A204.1 (cell line): ENCODE data around the gene ATOSA.

Experiments
- FAIRE-seq: peaks from 2 replicates; lab custom pipeline; 2012; peaks lifted over from hg19 to GRCh38; lab: Jason Lieb, UNC

ATOSA gene

DNA sequence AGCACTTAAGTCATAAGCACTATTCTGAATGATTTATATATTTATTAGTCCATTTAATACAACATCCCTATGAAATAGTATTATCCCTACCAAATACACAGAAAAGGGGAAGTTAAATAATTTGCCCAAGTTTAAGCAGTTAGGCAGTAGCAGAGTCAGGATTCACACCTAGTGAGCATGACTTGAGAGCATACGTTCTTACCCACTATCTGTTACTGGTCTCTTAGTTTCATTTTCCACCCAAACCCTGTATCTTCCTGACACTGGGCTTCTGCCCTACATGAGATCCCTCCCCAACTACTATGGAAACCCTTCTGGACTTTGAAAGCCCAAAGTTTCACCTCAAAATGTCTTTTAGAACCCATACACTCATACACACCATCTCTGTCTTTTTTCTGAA is 4.4 kb upstream of the ATOSA start:
- no peak for FAIRE-seq

GRCh38 chr15:52682781-52683180 is 3.6 kb upstream of the ATOSA start:
- FAIRE-seq, result no peak

- FAIRE-seq, result no peak
These were observed 3.0 kb upstream of the ATOSA start for GRCh38 chr15:52682200-52682599.

GRCh38 chr15:52681441-52681840 is 2.3 kb upstream of the ATOSA start:
- FAIRE-seq, result no peak

DNA sequence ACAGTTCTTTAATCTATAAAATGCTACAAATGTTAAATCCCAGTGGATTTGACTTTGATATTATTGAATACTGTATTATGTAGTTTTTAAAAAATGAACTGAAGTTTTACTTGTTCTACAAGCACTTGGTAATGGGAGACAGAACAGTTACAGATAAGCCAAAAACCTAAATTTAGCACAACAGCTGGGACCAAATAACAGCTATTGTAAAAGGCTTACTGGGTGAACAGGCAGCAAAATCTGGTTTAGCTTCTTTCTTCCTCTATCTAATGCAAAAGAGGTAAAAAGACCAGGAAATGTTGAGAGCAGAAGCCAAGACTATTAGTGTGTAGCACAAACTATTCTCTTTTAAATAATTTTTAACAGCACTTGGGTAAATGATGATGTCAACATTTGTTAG is 1.6 kb upstream of the ATOSA start:
- no peak for FAIRE-seq

GRCh38 chr15:52680041-52680391 is 828 bp upstream of the ATOSA start:
- no peak for FAIRE-seq

- FAIRE-seq, result no peak
These were observed 538 bp downstream of the ATOSA start for GRCh38 chr15:52678468-52679231.

DNA sequence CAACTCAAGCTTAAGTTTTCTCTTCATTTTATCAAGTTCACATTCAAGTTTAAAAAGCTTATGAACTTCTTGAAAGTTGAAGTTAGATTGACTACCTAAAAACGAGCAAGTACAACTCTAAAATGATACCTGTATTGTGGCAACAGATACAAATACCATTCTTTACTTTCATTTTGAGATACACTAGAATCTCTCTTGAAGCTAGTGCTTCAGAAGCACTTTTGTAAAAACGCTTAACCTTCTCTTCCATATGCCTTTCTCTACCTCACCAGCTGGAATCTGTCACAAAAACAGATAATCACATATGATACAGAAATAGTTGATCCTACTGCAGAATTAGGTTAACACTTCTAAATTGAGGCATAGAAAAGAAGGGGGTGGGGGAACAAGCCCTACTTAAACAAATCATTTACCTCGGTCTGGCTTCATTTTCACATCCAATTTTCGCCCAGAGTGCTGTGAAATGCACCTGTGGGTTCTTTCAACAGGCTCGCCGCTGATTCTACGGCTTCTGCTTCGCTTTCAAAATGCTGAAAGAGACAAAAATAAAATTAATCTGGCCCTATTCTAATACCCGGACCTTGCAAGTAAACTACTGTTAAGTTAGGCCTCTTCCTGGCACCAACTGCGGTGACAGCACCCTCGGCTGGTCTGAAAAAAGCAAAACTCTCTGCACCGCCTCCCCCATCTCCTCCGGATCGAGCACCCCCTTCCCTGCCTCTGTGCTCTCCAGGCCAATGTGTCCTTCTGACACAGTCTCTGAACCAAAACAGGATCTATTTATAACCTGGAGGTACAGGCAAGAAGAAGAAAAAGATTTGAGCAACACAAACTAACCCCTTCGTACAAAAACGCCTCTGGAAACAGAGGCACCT is 1.4 kb downstream of the ATOSA start:
- no peak for FAIRE-seq

GRCh38 chr15:52674831-52675230 is 4.4 kb downstream of the ATOSA start:
- no peak for FAIRE-seq

GRCh38 chr15:52673734-52674133 is 5.5 kb downstream of the ATOSA start:
- FAIRE-seq, result peak; percentile 40

- no peak for FAIRE-seq
These were observed 5.9 kb downstream of the ATOSA start for GRCh38 chr15:52673312-52673711.

DNA sequence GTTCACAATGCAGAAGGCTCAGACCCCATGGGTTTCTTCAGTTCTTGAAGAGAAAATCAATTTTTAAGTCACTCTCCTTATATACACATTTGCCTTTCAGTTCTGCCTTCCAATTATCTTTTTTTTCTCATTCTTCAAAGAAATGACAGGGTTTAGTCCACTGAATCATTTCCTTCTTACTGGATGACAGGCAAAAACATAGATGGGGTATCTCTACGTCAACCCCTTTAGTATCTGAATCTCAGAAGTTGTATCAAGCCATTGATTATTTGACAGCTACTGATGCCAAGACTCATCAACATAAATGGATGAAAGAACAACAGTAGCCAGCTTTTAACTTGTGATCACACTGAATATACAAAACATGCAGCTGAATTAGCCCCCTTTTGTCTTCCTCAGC is 6.5 kb downstream of the ATOSA start:
- no peak for FAIRE-seq

GRCh38 chr15:52670087-52670486 is 9.1 kb downstream of the ATOSA start:
- no peak for FAIRE-seq

- FAIRE-seq, result no peak
These were observed 11.1 kb downstream of the ATOSA start for GRCh38 chr15:52668133-52668532.

DNA sequence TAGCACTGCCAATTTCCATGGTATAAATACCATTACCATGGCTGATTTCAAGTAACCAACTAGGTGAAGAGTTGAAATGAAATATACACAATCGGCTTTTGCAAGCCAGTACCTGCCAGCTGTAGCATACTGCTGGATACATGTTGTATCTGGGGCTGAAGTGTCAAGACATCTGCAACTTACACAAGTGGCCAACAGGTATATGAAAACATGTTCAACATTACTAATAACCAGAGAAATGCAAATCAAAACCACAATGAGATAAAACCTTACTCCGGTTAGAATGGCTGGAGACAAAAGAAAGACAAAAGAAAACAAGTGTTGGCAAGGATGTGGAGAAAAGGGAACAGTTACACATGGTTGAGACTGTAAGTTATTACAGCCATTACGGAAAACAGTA is 11.6 kb downstream of the ATOSA start:
- no peak for FAIRE-seq

DNA sequence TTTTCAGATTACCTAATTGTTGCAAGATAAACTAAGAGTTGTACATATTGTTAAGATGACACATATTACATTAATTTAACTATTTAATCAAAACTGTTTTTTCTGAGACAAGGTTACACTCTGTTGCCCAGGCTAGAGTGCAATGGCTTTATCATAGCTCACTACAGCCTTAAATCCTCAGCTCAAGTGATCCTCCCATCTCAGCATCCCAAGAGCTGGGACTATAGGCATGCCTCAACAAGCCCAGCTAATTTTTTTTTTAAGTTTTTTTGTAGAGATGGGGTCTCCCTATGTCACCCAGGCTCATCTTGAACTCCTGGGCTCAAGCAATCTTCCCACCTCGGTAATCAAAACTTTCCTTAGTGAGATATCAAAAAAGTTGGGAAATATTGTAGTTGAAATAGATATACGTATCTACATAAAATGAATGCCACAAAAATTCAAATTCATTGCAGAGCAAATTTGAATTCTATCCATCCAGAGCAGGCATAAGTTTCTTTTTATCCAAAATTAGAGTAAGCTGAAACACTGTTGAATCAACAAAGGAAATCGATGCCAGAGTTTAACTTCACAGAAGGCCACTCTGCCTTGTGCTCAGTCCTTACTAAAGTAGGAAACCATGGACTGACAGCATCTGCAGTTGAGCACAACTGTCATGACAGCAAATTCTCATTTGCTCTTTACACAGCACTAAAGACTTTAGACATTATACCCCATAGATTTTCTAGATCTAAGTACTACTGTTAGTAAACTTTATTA is 15.5 kb downstream of the ATOSA start:
- no peak for FAIRE-seq

DNA sequence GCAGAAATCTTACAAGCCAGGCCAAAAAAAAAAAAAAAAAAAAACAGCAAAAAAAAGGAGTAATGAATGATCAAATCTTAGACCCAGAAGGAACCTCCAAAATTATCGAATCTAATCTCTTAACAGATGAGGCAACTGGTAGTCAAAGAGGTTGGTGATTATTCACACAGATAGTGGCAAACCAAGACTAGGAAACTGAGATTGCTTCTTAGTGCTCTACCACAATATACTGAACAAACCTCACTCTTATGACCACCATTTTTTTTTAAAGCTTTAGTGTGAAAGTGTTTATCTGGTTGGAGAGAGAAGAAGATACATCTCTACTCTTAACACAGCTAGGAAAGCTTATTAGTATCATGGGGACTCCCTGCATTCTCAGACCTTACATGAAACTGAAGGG is 17.3 kb downstream of the ATOSA start:
- no peak for FAIRE-seq

DNA sequence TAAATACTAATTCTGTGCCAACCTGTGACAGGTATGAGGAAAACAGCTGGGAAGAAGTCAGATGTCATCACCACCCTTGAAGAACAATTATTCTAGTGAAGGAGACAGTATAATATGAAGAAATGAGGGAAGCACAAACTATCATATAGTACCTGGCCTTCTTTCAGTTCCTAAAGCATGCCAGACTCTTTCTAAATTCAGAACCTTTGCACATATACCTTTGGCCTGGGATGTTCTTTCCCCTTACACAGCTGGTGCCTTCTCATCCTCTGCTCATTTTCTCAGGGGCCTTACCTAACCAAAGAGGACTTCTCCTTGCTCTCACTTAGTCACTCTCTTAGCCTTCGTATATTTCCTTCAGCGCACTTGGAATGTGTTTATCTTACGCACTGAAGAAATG is 19.0 kb downstream of the ATOSA start:
- no peak for FAIRE-seq

GRCh38 chr15:52658955-52659354 is 20.2 kb downstream of the ATOSA start:
- no peak for FAIRE-seq

DNA sequence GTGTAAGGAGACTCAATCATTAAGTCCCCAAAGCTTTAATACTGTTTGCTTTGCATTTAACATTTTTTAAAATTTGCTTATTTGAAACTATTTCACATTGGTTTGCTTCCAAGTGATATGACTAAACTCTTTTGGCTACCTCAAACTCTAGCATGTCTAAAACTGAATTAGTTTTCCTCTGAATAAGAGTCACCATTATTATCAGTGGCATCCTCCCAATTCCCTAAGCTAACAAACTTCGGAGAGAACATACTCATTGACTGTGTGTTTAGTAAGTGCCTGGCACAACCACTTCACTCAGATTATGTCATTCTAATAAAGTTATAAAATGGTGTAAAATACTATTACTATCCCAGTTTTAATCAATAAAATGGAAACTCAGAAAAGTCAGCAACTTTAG is 21.9 kb downstream of the ATOSA start:
- no peak for FAIRE-seq

DNA sequence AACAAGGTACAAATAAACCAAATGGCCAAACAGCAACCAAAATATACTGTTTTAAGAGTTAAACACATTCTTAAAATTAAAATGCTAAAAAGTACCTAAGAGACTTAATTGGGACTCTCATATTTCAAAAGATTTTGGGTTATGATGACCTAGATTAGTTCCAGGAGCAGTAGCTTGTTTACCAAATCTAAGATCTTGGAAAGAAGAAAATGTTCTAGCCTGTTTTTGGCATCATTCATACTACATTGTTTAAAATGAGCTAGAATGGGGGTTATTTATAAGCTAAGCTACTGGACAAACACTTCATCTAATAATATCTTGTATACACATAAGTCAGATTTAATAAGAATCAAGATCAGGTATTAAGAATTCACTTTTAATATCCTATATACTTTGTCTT is 22.8 kb downstream of the ATOSA start:
- FAIRE-seq, result no peak

GRCh38 chr15:52653431-52653964 is 25.7 kb downstream of the ATOSA start:
- no peak for FAIRE-seq

GRCh38 chr15:52652984-52653383 is 26.2 kb downstream of the ATOSA start:
- FAIRE-seq, result no peak
